GM21515 (cell line): Measurements from ENCODE around the gene HCRT.
"Not testable (repeated sequence)": the region's sequence is repeated elsewhere in the genome, so short reads cannot be mapped to it uniquely, and the experiment has no call there.

Experiments
- ATAC-seq: cut with Tn5 transposase; IDR thresholded peaks from one replicate; pipeline ENCODE4 v1.9.1; 2021; ENCODE audit not compliant: unreplicated experiment

HCRT gene

DNA sequence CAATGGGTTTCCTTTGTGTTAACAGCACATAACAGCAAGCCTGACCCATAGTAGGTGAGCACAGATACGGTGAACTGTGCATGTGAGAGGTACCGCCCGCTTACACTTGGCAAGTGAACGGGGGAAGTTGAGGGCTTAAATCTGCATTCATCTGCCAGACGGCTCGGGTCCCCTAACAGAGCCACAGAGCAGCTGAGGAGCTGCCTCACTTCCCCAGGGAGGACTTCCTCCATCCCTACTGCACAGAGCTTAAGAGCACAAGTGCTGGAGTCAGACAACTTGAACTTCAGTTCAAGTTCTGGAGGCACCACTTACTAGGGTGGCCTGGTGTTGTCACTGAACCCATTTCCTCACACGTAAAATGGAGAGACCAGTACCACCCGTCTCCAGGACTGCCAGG lies 43.9 kb downstream of the HCRT start:
- no peak for ATAC-seq

DNA sequence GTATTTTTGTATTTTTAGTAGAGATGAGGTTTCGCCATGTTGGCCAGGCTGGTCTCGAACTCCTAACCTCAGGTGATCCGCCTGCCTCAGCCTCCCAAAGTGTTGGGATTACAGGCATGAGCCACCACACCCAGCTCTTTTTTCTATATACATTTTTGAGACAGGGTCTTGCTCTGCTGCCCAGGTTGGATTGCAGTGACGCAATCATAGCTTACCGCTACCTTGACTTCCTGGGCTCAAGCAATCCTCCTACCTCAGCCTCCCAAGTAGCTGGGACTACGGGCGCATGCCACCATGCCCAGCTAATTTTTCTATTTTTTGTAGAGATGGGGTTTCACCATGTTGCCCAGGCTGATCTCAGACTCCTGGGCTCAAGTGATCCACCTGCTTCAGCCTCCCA lies 44.6 kb downstream of the HCRT start:
- ATAC-seq, result not testable (repeated sequence)

DNA sequence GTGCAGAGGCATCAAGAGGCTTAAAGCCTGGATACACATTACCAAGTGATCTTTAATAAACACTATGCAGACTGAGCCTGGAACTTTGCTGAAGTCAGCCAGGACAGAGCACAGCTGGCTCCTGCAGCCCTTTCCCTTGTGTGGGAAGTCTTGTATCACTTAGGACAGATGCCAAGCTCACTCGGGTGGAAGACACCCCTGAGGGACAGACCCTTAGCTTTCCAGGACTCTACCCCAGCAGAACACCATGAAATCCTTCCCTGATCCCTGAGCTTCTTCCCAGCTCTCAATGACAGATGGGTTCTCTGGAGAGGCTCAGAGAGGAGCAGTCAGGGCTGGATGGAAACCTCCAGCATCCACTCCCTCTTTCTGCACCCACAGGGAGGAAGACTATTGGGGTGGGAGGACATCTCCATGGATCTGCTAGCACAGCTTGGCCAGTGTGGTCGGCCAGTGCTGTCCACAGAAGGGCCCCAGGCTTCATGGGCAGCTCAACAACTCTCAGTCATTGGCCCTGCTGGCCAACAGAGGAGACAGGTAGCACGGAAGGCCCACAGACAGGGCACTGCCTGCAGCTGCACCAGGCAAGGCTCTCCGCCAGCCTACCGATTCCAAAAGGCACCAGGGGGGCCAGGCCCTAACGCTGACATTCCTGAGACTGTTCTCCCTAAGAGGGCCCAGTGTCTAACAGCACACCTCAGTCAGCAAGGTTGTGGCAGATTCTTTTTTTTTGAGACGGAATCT lies 46.3 kb downstream of the HCRT start:
- ATAC-seq, result no peak

DNA sequence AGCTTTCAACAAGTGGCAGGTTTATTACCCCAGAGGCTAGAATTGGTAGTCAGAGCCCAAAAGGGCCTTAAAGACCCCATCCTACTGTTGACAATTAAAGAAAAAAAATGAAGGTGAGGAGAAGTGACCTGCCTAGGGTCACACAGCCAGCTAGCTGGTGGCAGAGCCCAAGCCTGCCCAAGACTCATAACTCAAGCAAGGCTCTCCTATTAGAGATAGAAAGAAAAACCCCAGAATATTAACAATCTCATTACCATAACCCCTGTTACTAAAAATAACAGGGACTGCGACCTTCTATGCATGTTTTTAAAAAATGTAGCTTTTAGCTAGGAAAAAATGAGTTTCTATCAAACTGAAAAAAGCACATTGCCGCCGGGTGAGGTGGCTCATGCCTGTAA lies 48.6 kb downstream of the HCRT start:
- ATAC-seq, result no peak

DNA sequence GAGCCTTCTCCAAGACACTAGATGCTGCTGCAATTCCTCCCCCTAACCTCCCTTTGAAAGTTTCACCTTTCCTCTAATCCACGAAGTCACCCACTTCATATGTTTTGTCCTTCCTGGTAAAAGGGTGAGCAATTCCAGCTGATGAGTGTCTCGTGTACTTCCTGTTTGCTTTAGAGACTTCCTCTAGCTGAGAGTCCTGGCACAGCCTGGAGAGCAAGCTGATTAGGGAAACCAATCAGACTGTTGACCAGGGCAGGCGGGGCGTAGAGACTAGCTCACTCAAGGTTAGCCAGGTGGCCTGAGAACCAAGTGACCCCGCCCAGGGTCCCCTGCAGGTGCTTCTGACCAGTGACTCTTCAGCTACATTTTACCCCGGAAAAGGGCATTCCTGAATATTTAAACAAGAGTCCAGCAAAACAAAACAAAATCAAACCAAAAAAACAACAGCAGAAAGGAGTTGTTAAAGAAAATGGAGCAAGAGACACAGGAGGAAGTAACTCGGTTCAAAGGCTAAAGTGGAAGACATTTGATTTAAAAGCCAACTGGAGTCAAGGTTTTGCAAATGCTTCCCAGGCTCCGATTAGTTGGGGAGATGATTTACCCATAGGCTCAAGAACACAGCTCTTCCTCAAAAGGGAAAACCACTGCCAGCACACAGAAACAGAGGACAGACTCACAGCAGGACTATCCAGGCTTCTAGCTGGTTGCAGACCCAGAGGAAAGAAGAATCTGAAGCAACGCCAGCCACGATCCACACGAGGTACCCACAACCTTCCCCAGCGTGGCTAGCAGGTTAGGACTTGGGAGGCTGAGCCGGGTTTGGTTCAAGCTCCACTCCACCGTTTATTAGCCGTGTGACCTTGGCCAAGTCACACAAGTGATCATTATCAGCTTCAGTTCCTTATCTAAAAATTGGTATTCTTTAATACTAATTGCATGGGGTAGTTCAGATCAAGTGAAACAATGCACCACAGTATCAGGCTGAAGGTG lies 49.3 kb downstream of the HCRT start:
- no peak for ATAC-seq

DNA sequence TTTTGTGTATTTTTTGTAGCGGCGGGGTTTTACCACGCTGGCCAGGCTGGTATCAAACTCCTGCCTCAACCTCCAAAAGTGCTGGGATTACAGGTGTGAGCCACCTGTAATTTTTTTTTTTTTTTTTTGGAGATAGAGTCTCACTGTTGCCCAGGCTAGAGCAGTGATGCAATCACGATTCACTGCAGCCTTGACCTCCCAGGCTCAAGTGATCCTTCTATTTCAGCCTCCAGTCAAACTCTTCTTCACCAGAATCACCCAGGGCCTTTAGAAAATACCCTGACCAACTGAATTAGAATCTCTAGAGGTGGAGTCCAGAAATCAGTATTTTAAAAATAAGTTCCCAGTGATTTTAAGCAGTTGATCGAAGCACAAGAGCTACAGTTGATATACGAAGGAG lies 50.1 kb downstream of the HCRT start:
- ATAC-seq, result no peak
